AG04450 (cell line): ENCODE data around the gene OTULIN. TPM values are rescaled to one million over a fixed set of nuclear protein-coding genes. Genes with fewer than 3 reads are reported as not detected.

Source experiments
- CTCF ChIA-PET: fragments of 300-600, 350-600 bp; formaldehyde crosslinking; extraction: SDS; loops from one replicate; lab custom pipeline; 2022; ENCODE audit warnings: antibody characterized with exemption, inconsistent platforms; lab: Charles Lee
- POLR2A ChIA-PET: fragments of 350-600 bp; formaldehyde crosslinking; extraction: SDS; loops from one replicate; lab custom pipeline; 2021; ENCODE audit warnings: antibody characterized with exemption, inconsistent platforms; lab: Yijun Ruan, JAX
- DNase-seq: peaks from one replicate; pipeline ENCODE4 v3.0.0-alpha.2; 2011; ENCODE audit warnings: low read depth, low spot score
- H3K27ac ChIP-seq: one replicate; pipeline ENCODE4 v1.5.1; 2012; ENCODE audit warnings: low read depth, low read length, control low read depth
- H3K27me3 ChIP-seq: one replicate; pipeline ENCODE4 v1.6.0; 2012; ENCODE audit warnings: low read length; ENCODE audit not compliant: control insufficient read depth, insufficient read depth
- H3K4me3 ChIP-seq: 2 replicates; pipeline ENCODE4 v1.5.1; 2011; ENCODE audit warnings: mild to moderate bottlenecking, low read depth, low read length, control low read depth
- H3K9me3 ChIP-seq: 2 replicates; pipeline ENCODE4 v1.5.1; 2012; ENCODE audit warnings: low read length; ENCODE audit not compliant: control insufficient read depth, insufficient read depth
- polyA plus RNA-seq: library from polyadenylated mRNA; depleted of rRNA; stranded (reverse); fragments of >200 nt; gene quantifications from 2 replicates; pipeline ENCODE4 v1.2.3, GENCODE V29; 2011
- TF ChIP-seq, protein P1 (sequence below): IDR thresholded peaks from 2 replicates; pipeline ENCODE4 v1.5.1; 2011; ENCODE audit warnings: low read depth, low read length, control low read depth, inconsistent platforms

Gene OTULIN
- polyA plus RNA-seq, 1 experiment: 14.0 TPM

GRCh38 chr5:14679595-14679994 lies 15.1 kb downstream of the OTULIN start:
- TF ChIP-seq, protein P1, sequence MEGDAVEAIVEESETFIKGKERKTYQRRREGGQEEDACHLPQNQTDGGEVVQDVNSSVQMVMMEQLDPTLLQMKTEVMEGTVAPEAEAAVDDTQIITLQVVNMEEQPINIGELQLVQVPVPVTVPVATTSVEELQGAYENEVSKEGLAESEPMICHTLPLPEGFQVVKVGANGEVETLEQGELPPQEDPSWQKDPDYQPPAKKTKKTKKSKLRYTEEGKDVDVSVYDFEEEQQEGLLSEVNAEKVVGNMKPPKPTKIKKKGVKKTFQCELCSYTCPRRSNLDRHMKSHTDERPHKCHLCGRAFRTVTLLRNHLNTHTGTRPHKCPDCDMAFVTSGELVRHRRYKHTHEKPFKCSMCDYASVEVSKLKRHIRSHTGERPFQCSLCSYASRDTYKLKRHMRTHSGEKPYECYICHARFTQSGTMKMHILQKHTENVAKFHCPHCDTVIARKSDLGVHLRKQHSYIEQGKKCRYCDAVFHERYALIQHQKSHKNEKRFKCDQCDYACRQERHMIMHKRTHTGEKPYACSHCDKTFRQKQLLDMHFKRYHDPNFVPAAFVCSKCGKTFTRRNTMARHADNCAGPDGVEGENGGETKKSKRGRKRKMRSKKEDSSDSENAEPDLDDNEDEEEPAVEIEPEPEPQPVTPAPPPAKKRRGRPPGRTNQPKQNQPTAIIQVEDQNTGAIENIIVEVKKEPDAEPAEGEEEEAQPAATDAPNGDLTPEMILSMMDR: no peak
- H3K4me3 ChIP-seq: no peak overlapping the region
- no peak for DNase-seq
- ChIA-PET CTCF (interaction anchor here (0.6 to 2.6 kb wide), 3 partner anchors 48 to 1019 kb away, joined by 3 to 9 read pairs (median 4); no protein-coding TSS in a partner anchor), POLR2A (no interaction called here)
- H3K9me3 ChIP-seq: no peaks in the 10 kb centered on the region
- no peaks in the 10 kb centered on the region for H3K27me3 ChIP-seq
- no peak overlapping the region for H3K27ac ChIP-seq

- Histone ChIP-seq H3K27me3 (no peaks in the 10 kb centered on the region), H3K9me3 (no peaks in the 10 kb centered on the region), H3K27ac (no peak overlapping the region), H3K4me3 (no peak overlapping the region)
- no peak for DNase-seq
- TF ChIP-seq, protein P1: no peak
- ChIA-PET CTCF (interaction anchor here (0.7 to 1.7 kb wide), 3 partner anchors 322 to 344 kb away, joined by 3 to 4 read pairs (median 4); no protein-coding TSS in a partner anchor), POLR2A (no interaction called here)
Observed at GRCh38 chr5:14681236-14681752, 16.8 kb downstream of the OTULIN start.

DNA sequence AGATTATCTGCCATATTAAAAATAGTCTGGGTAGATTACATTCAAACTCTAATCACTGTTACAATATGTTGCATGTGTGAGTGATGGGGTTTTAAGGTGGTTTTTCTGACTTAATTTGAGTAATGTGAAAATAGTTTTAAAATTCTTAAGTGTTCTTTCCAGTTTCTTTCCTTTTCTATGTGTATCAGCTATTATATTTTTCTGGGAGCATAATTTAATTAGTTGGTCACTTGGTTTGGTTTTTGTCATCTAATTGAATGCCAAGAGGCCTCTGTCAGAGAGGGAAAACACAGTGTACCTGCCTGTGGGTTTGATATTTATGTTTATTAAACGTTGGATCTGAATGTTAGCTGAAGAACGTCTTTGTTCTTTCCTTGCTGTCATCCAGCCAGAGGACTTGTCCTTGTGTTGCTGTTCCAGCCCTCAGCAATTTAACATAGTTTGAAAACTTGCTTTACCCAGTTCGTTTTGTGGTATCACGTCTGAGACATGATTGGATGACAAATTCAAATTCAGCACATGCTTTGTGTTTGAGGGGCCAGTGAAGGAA lies 19.5 kb downstream of the OTULIN start:
- H3K27ac ChIP-seq: no peak overlapping the region
- ChIA-PET POLR2A (interaction anchor here (0.6 kb wide), 1 partner anchor 19 kb away, joined by 7 read pairs; no protein-coding TSS in a partner anchor), CTCF (interaction anchor here (0.6 to 6.5 kb wide), 7 partner anchors 9 to 331 kb away, joined by 3 to 61 read pairs (median 5); no protein-coding TSS in a partner anchor)
- H3K4me3 ChIP-seq: no peak overlapping the region
- no peaks in the 10 kb centered on the region for H3K9me3 ChIP-seq
- H3K27me3 ChIP-seq: no peaks in the 10 kb centered on the region
- TF ChIP-seq, protein P1: no peak
- no peak for DNase-seq

- CTCF ChIA-PET: interaction anchor here (0.7 to 6.5 kb wide), 10 partner anchors 8 to 513 kb away, joined by 3 to 61 read pairs (median 10); no protein-coding TSS in a partner anchor
- TF ChIP-seq, protein P1: no peak
- H3K9me3 ChIP-seq: no peaks in the 10 kb centered on the region
- no peaks in the 10 kb centered on the region for H3K27me3 ChIP-seq
- H3K27ac ChIP-seq: no peak overlapping the region
- POLR2A ChIA-PET: interaction anchor here (0.6 kb wide), 1 partner anchor 19 kb away, joined by 7 read pairs; no protein-coding TSS in a partner anchor
- no peak for DNase-seq
- no peak overlapping the region for H3K4me3 ChIP-seq
Observed at GRCh38 chr5:14684757-14685156, 20.2 kb downstream of the OTULIN start.

GRCh38 chr5:14685757-14686156 lies 21.2 kb downstream of the OTULIN start:
- no peak overlapping the region for H3K27ac ChIP-seq
- CTCF ChIA-PET: interaction anchor here (0.6 to 6.5 kb wide), 26 partner anchors 8 to 815 kb away, joined by 3 to 61 read pairs (median 4); no protein-coding TSS in a partner anchor
- TF ChIP-seq, protein P1: peak; percentile 82
- POLR2A ChIA-PET: no interaction called here
- H3K27me3 ChIP-seq: no peaks in the 10 kb centered on the region
- peak; percentile 33 for DNase-seq
- no peak overlapping the region for H3K4me3 ChIP-seq
- peaks cover 5% of the 10 kb centered on the region; the same call in 1 of the 2 replicates for H3K9me3 ChIP-seq
